ES-I3 (cell line): ENCODE results near the gene GBX2.

Experiments
- H3K36me3 ChIP-seq: 2 replicates; pipeline ENCODE4 v1.6.1; 2013; ENCODE audit warnings: mild to moderate bottlenecking, low read length, control low read depth, moderate library complexity; ENCODE audit not compliant: insufficient read depth
- H3K4me1 ChIP-seq: 2 replicates; pipeline ENCODE4 v1.6.1; 2013; ENCODE audit warnings: mild to moderate bottlenecking, control low read depth, low read length; ENCODE audit not compliant: insufficient read depth
- H3K9ac ChIP-seq: 2 replicates; pipeline ENCODE4 v1.6.1; 2013; ENCODE audit warnings: low read depth, mild to moderate bottlenecking, low read length, moderate library complexity
- H3K9me3 ChIP-seq: 2 replicates; pipeline ENCODE4 v1.6.1; 2013; ENCODE audit warnings: mild to moderate bottlenecking, low read length, moderate library complexity; ENCODE audit not compliant: control insufficient read depth, insufficient read depth

The GBX2 gene

GRCh38 chr2:236166796-236167296, 1.3 kb downstream of the GBX2 start:
- H3K9me3 ChIP-seq, result no peaks in the 10 kb centered on the region
- H3K9ac ChIP-seq, result peak overlapping the region; percentile 65
- no peaks in the 10 kb centered on the region for H3K36me3 ChIP-seq
- H3K4me1 ChIP-seq, result peaks cover 11% of the 10 kb centered on the region

DNA sequence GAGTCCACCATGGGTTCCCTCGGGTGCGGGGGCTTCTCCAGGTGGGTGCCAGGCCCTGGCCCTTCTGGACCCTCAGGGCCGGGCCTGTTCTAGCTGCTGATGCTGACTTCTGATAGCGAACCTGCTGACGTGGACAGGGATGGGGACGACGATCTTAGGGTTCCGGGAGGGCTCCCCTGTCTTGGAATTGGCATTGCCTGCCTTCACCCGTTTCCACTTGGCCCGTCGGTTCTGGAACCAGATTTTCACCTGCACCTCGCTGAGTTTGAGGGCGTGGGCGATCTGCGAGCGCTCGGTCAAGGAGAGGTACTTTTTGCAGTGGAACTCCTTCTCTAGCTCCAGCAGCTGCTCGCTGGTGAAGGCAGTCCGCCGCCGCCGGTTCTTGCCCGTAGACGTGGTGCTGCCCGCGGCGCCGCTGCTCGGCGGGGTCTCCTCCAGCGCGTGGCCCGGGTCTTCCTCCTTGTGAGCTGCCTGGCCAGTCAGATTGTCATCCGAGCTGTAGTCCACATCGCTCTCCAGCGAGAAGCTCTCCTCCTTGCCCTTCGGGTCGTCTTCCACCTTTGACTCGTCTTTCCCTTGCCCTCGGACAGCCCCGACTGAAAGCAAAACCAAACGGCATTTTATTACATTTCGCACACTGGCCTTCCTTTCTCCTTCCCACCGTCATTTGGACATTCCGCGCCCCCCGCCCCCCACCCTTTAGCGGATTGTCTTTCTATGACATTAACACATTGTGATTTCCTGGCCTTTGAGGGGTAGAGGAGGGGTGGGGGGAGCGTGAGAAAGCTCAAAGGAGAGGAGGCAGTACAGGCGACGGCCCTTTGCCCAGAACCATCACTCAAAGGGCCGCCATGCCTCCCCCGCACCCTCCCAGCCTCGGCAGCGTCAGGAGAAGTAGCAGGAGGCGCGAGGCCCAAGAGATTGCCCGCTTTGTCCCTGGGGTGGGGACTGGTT, 2.1 kb downstream of the GBX2 start:
- Histone ChIP-seq H3K9me3 (no peaks in the 10 kb centered on the region), H3K4me1 (peaks cover 18% of the 10 kb centered on the region), H3K9ac (peak overlapping the region; percentile 65; the same call in 1 of the 2 replicates), H3K36me3 (no peaks in the 10 kb centered on the region)

DNA sequence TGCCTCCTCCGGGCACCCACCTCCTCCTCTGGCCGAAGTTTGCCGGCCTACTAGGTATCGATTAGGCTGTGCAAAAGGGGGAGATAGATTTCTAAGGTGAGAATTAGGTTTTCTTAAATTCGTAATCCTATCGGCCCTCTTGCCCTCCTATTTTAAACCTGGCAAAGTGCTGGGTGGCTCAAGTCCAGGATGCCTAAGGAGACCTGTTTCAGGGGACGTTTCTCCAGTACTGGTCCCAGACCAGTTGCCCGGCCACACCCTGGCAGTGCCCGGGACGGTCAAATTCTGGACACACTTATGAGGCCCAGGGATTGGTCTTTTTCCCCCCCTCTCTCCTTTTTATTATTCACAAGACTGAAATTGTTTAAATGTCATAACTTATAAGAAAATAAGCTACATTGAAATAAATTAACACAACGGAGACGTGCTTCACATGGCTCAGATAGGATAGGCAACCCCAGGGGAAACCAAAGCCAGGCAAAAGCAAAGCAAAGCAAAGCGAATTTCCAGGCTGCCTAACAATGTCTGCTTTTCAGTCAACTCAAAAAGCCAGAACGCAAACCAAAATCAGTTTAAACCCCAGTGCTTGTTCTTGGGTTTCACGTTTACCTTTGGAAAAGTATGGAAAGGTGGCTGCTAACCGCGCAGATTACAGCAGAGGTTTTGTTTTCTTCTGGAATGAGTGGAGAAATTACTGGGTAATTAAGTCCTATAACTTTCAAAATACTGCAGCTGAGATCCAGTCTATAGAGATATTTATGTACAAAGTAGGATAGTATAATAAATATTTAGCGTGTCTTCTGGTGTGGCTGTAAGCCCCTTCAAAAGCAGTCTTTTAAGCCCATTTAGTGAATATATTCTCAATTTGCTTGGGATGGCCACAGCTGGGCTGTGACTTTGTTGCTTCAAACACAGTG, 3.0 kb downstream of the GBX2 start:
- Histone ChIP-seq H3K9me3 (no peaks in the 10 kb centered on the region), H3K36me3 (no peaks in the 10 kb centered on the region), H3K9ac (peak overlapping the region; percentile 74; the same call in 1 of the 2 replicates), H3K4me1 (peaks cover 15% of the 10 kb centered on the region)

- Histone ChIP-seq H3K4me1 (peaks cover 15% of the 10 kb centered on the region), H3K9ac (peak overlapping the region; percentile 74)
Measured at GRCh38 chr2:236164201-236164924, 3.8 kb downstream of the GBX2 start.

GRCh38 chr2:236163471-236164200, 4.5 kb downstream of the GBX2 start:
- H3K36me3 ChIP-seq, result no peaks in the 10 kb centered on the region
- no peaks in the 10 kb centered on the region for H3K9me3 ChIP-seq
- peak overlapping the region; percentile 74 for H3K9ac ChIP-seq
- peaks cover 18% of the 10 kb centered on the region for H3K4me1 ChIP-seq

More at GRCh38 chr2:236164201-236164924, 3.8 kb downstream of the GBX2 start:
- H3K36me3 ChIP-seq, result no peaks in the 10 kb centered on the region
- H3K9me3 ChIP-seq, result no peaks in the 10 kb centered on the region

DNA sequence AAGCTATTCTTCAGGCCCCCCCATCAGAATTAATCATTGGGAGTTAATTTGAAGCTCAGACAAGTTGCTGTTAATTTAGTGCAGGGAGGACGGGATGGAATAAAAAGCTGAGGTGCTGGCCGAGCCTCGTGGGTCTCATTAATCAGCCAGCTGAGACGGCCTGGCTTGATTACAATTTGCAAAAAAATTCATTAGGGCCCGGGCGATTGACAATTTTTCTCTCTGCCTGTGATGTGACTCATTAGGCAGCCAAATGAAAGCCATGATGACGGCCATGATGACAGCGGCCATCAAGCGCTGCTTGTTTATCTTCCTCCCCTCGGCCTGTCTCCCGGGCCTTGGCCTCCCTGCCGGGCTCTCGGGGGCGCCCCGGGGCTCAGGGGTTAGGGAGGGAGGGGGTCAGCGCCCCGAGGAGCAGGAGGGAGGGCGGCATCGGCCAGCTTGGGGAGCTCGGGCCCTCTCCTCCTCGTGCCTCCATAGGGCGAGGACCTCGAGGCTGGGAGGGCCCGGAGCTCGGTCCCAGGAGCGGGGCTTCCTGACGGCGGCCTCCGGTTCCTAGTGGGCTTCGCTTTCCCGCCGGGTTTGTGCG, 5.2 kb downstream of the GBX2 start:
- H3K9me3 ChIP-seq, result no peaks in the 10 kb centered on the region
- no peaks in the 10 kb centered on the region for H3K36me3 ChIP-seq
- H3K9ac ChIP-seq, result peak overlapping the region; percentile 74
- peaks cover 24% of the 10 kb centered on the region for H3K4me1 ChIP-seq

GRCh38 chr2:236162031-236162845, 5.9 kb downstream of the GBX2 start:
- no peaks in the 10 kb centered on the region for H3K36me3 ChIP-seq
- peaks cover 24% of the 10 kb centered on the region for H3K4me1 ChIP-seq
- H3K9me3 ChIP-seq, result no peaks in the 10 kb centered on the region
- H3K9ac ChIP-seq, result 0 out of 2 replicates have a peak overlapping the region, but pooled peaks have one; percentile 3

DNA sequence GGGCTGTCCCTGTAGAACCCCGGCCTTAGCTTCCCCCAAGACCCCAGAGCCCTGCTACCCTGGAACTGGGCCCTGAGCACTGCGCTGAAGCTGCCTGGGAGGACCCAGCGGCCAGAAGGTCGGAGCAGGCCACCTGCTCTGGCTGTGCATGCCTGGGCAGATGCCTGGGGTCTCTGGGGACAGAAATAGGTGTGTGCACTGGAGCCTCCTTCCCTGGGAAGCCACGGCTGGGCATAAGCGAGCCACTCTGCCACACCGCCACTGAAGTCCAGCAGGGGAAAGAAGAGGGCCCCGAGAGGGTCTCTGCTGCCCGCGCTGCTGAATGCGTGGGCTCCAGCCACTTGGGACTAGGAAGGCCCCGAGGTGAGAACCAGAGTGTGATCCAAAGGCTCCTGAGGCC, 6.7 kb downstream of the GBX2 start:
- peaks cover 24% of the 10 kb centered on the region for H3K4me1 ChIP-seq
- H3K36me3 ChIP-seq, result no peaks in the 10 kb centered on the region
- no peaks in the 10 kb centered on the region for H3K9me3 ChIP-seq
- no peak overlapping the region for H3K9ac ChIP-seq

DNA sequence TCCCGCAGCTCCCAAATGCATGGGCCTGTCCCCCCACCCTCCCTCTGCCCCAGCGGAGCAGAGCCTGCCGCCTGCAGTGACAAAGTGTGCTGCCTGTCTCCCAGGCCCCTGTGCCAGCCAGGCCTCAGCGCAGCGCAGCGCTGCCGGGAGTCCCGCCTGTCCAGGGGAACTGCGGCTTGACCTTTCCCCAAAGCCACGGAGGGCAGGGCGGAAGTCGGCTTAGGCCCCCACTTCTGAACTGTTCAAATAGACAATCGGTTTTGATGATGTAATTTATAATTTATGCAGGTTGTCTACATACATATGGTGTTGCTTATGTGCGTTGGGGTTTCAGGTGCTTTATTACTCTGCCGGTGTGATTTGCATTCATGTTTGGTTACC, 7.1 kb downstream of the GBX2 start:
- Histone ChIP-seq H3K9me3 (no peaks in the 10 kb centered on the region), H3K9ac (no peak overlapping the region), H3K36me3 (no peaks in the 10 kb centered on the region), H3K4me1 (peaks cover 24% of the 10 kb centered on the region)

- Histone ChIP-seq H3K9ac (no peak overlapping the region), H3K4me1 (peaks cover 24% of the 10 kb centered on the region), H3K9me3 (no peaks in the 10 kb centered on the region), H3K36me3 (no peaks in the 10 kb centered on the region)
Measured at GRCh38 chr2:236160366-236161081, 7.7 kb downstream of the GBX2 start.

GRCh38 chr2:236159778-236160170, 8.4 kb downstream of the GBX2 start:
- no peak overlapping the region for H3K9ac ChIP-seq
- H3K4me1 ChIP-seq, result peaks cover 24% of the 10 kb centered on the region
- no peaks in the 10 kb centered on the region for H3K36me3 ChIP-seq
- H3K9me3 ChIP-seq, result no peaks in the 10 kb centered on the region
